GM12878 (cell line): Measurements from ENCODE around the gene KLHL1. TPM values are rescaled to one million over a fixed set of nuclear protein-coding genes. Genes with fewer than 3 reads are reported as not detected.
A peak's percentile ranks its signal among the peaks of the same experiment; 100 is the strongest.

Source experiments
- ATAC-seq: fragments of 200-7000 bp; cut with Tn5 transposase; 3 replicates; pipeline ENCODE4 v1.9.1; 2020; ENCODE audit warnings: mild to moderate bottlenecking, moderate library complexity
- BruUV-seq: library from RNA; stranded (reverse); fragments of 400-500 nt; replicated peaks from 2 replicates; lab custom pipeline; 2021; lab: Mats Ljungman, UMichigan
- CTCF ChIA-PET: fragments of 300-600 bp; sonication (Branson Sonifier 250); formaldehyde crosslinking; extraction: SDS; loops from one replicate; lab custom pipeline; 2021; ENCODE audit warnings: inconsistent platforms; lab: Yijun Ruan, JAX
- POLR2A ChIA-PET: fragments of 350-600 bp; formaldehyde crosslinking; extraction: SDS; loops from one replicate; lab custom pipeline; 2021; ENCODE audit warnings: inconsistent platforms; lab: Charles Lee
- RAD21 ChIA-PET: fragments of 300-600 bp; sonication (Branson Sonifier 250); formaldehyde crosslinking; loops from one replicate; lab custom pipeline; 2023; ENCODE audit warnings: antibody characterized with exemption; ENCODE audit not compliant: unreplicated experiment; lab: Charles Lee
- SMC1A ChIA-PET: fragments of 300-600 bp; sonication (Branson Sonifier 250); formaldehyde crosslinking; loops from one replicate; lab custom pipeline; 2023; ENCODE audit not compliant: unreplicated experiment, uncharacterized antibody; lab: Charles Lee
- DNase-seq: peaks from one replicate; pipeline ENCODE4 v3.0.0-alpha.2; 2011; ENCODE audit warnings: low read depth, low spot score
- FAIRE-seq: peaks from 3 replicates; lab custom pipeline; 2011; peaks lifted over from hg19 to GRCh38; lab: Jason Lieb, UNC
- H2AFZ ChIP-seq: 2 replicates; pipeline ENCODE4 v1.6.0; 2011; ENCODE audit warnings: low read depth, low read length, control low read depth; ENCODE audit not compliant: control insufficient read depth
- H3K27ac ChIP-seq: 2 replicates; pipeline ENCODE4 v1.5.1; 2011; ENCODE audit warnings: control low read depth; ENCODE audit not compliant: control insufficient read depth, insufficient read depth
- H3K27me3 ChIP-seq, 2 experiments: replicated peaks in 1 of 2; 2 replicates each; pipeline versions ENCODE4 v1.6.0 to v1.6.1; 2011; ENCODE audit warnings: low read length in 1 of 2; ENCODE audit not compliant: control insufficient read depth in 2 of 2, insufficient read depth in 2 of 2
- H3K36me3 ChIP-seq, 2 experiments: 2 replicates each; pipeline ENCODE4 v1.5.1; 2011; ENCODE audit warnings: low read length in 1 of 2; ENCODE audit not compliant: control insufficient read depth in 2 of 2, insufficient read depth in 2 of 2
- H3K4me1 ChIP-seq: 2 replicates; pipeline ENCODE4 v1.6.1; 2011; ENCODE audit warnings: mild to moderate bottlenecking, low read length, moderate library complexity, mixed read lengths; ENCODE audit not compliant: control insufficient read depth, insufficient read depth
- H3K4me2 ChIP-seq: 2 replicates; pipeline ENCODE4 v1.6.0; 2011; ENCODE audit warnings: control low read depth; ENCODE audit not compliant: control insufficient read depth, insufficient read depth
- H3K4me3 ChIP-seq: fragments of 200-600 bp; sonication (generic); 2 replicates; pipeline ENCODE4 v1.5.1; 2016
- H3K79me2 ChIP-seq: 2 replicates; pipeline ENCODE4 v1.6.0; 2011; ENCODE audit warnings: low read length; ENCODE audit not compliant: control insufficient read depth, insufficient read depth
- H3K9ac ChIP-seq: 2 replicates; pipeline ENCODE4 v1.8.0; 2011; ENCODE audit warnings: low read length, control low read depth, mixed read lengths; ENCODE audit not compliant: control insufficient read depth, insufficient read depth
- H3K9me3 ChIP-seq: replicated peaks from 3 replicates; pipeline ENCODE4 v1.5.1; 2011; ENCODE audit warnings: mild to moderate bottlenecking, low read length; ENCODE audit not compliant: control insufficient read depth, insufficient read depth
- H4K20me1 ChIP-seq: 2 replicates; pipeline ENCODE4 v1.6.0; 2011; ENCODE audit not compliant: control insufficient read depth, insufficient read depth
- CHD1 ChIP-seq: IDR thresholded peaks from 2 replicates; pipeline ENCODE4 v1.6.1; 2012; ENCODE audit warnings: low read depth, low read length, improper control_type of control experiment
- ESRRA ChIP-seq: IDR thresholded peaks from 2 replicates; pipeline ENCODE4 v1.6.1; 2012; ENCODE audit warnings: mild to moderate bottlenecking, low read length, improper control_type of control experiment
- FOXM1 ChIP-seq: IDR thresholded peaks from 2 replicates; pipeline ENCODE4 v1.6.1; 2012; ENCODE audit warnings: low read depth, mild to moderate bottlenecking, inconsistent platforms, low read length, moderate library complexity
- JUNB ChIP-seq: IDR thresholded peaks from 2 replicates; pipeline ENCODE4 v1.6.1; 2016; ENCODE audit warnings: antibody characterized with exemption, mild to moderate bottlenecking
- LARP7 ChIP-seq: fragments of 450-650 bp; IDR thresholded peaks from 2 replicates; pipeline ENCODE4 v1.6.1; 2017; ENCODE audit warnings: mild to moderate bottlenecking
- MAX ChIP-seq: IDR thresholded peaks from 2 replicates; pipeline ENCODE4 v1.6.1; 2012; ENCODE audit warnings: low read depth, low read length, improper control_type of control experiment
- MEF2B ChIP-seq: fragments of 450-650 bp; IDR thresholded peaks from 2 replicates; pipeline ENCODE4 v1.6.1; 2018; ENCODE audit warnings: mild to moderate bottlenecking, moderate library complexity; ENCODE audit not compliant: partially characterized antibody, poor library complexity, severe bottlenecking
- NFIC ChIP-seq: IDR thresholded peaks from 2 replicates; pipeline ENCODE4 v1.6.1; 2012; ENCODE audit warnings: low read depth, mild to moderate bottlenecking, inconsistent platforms, low read length, moderate library complexity
- NFYB ChIP-seq: IDR thresholded peaks from 2 replicates; pipeline ENCODE4 v1.6.1; 2011; ENCODE audit warnings: low read depth, mild to moderate bottlenecking, low read length, improper control_type of control experiment, moderate library complexity; ENCODE audit not compliant: insufficient read depth
- PAX5 ChIP-seq: IDR thresholded peaks from 2 replicates; pipeline ENCODE4 v1.6.1; 2011; ENCODE audit warnings: low read depth, low read length, borderline replicate concordance
- PKNOX1 ChIP-seq: fragments of 450-650 bp; IDR thresholded peaks from 2 replicates; pipeline ENCODE4 v1.6.1; 2016; ENCODE audit warnings: mild to moderate bottlenecking
- RELB ChIP-seq: fragments of 450-650 bp; IDR thresholded peaks from 2 replicates; pipeline ENCODE4 v1.6.1; 2017; ENCODE audit warnings: low read depth, mild to moderate bottlenecking, moderate library complexity
- RUNX3 ChIP-seq: IDR thresholded peaks from 2 replicates; pipeline ENCODE4 v1.6.1; 2012; ENCODE audit warnings: low read length, inconsistent platforms
- SKIL ChIP-seq: fragments of 450-650 bp; IDR thresholded peaks from 2 replicates; pipeline ENCODE4 v1.6.1; 2017; ENCODE audit warnings: mild to moderate bottlenecking, low read depth, inconsistent platforms; ENCODE audit not compliant: poor library complexity, severe bottlenecking
- SMC3 ChIP-seq: IDR thresholded peaks from 2 replicates; pipeline ENCODE4 v1.6.1; 2011; ENCODE audit warnings: low read length, improper control_type of control experiment, borderline replicate concordance
- STAT3 ChIP-seq: IDR thresholded peaks from 2 replicates; pipeline ENCODE4 v1.6.1; 2011; ENCODE audit warnings: low read depth, low read length, improper control_type of control experiment
- TARDBP ChIP-seq: IDR thresholded peaks from 2 replicates; pipeline ENCODE4 v1.6.1; 2016; ENCODE audit warnings: borderline replicate concordance
- USF1 ChIP-seq: IDR thresholded peaks from 2 replicates; pipeline ENCODE4 v1.6.1; 2011; ENCODE audit warnings: borderline replicate concordance, low read depth, mild to moderate bottlenecking, moderate library complexity, mixed read lengths, low read length; ENCODE audit not compliant: insufficient read depth; ENCODE audit errors: extremely low read length
- ZNF217 ChIP-seq: fragments of 450-650 bp; IDR thresholded peaks from 2 replicates; pipeline ENCODE4 v1.6.1; 2017; ENCODE audit warnings: antibody characterized with exemption, mild to moderate bottlenecking
- WGBS: methylation state at CpG from one replicate; pipeline ENCODE4 v1.1.6; 2016; ENCODE audit warnings: low lambda C conversion rate; ENCODE audit not compliant: insufficient replicate concordance, insufficient coverage; ENCODE audit errors: missing lambda C conversion rate; 5-methylcytosine and 5-hydroxymethylcytosine counted together
- in situ Hi-C: fragments of 300-500 bp; cut with MboI; formaldehyde crosslinking; loops from 9 replicates; pipeline ENCODE4 v1.14.3; 2018; ENCODE audit warnings: mixed read lengths
- intact Hi-C: fragments of 100-400 bp; cut with micrococcal nuclease; formaldehyde crosslinking; loops from one replicate; pipeline ENCODE4 v1.14.2; 2022; ENCODE audit not compliant: unreplicated experiment
- polyA plus RNA-seq, 11 experiments: library from polyadenylated mRNA; depleted of rRNA in 4 of 11; unstranded in 6 of 11; stranded (reverse) in 5 of 11; fragments of >200 nt; fragmentation: Nextera tagmentation in 4 of 11; fragmentation: Illumina TruSeq in 1 of 11; extraction: Ambion mirVana in 4 of 11; extraction: Trizol in 1 of 11; gene quantifications; 1 replicate in 1 of 11; 2 replicates in 10 of 11; pipeline versions ENCODE4 v1.2.1 to v1.2.3, GENCODE V29; 2011 to 2016; ENCODE audit warnings: inconsistent platforms in 2 of 11, missing spikeins in 2 of 11, low read depth in 1 of 11
- total RNA-seq, 4 experiments: library from RNA; depleted of rRNA in 3 of 4; stranded (reverse); fragments of >200 nt in 3 of 4; fragmentation: Illumina TruSeq in 1 of 4; extraction: Trizol in 1 of 4; gene quantifications; 2 replicates each; pipeline versions ENCODE4 v1.2.1 to v1.2.3, GENCODE V29; 2013 to 2021

Gene KLHL1
- total and polyA plus RNA-seq, 10 of the 15 experiments (the other 5 are each of a cell fraction or from before 2014, with no cell fraction given), result 0.02 to 0.13 (median 0.05) TPM; not detected in 2

- H2AFZ ChIP-seq, result no peak overlapping the region
- SMC1A ChIA-PET, result interaction anchor here (0.7 kb wide), 1 partner anchor 408 kb away, joined by 4 read pairs; no protein-coding TSS in a partner anchor
- no peak overlapping the region for H3K27ac ChIP-seq
- DNase-seq (no peak), FAIRE-seq (no peak), ATAC-seq (peak; percentile 61)
- H3K27me3 ChIP-seq, result no peaks in the 10 kb centered on the region
- no peak overlapping the region for H3K4me3 ChIP-seq
- no peak overlapping the region for H3K9ac ChIP-seq
- no peaks in the 10 kb centered on the region for H3K9me3 ChIP-seq
- no peaks in the 10 kb centered on the region for H3K79me2 ChIP-seq
- BruUV-seq, result no TSS peak
- RAD21 ChIA-PET, result no interaction called here
- in situ Hi-C loops (no loop called here), intact Hi-C loops (no loop called here)
- no peaks in the 10 kb centered on the region for H3K36me3 ChIP-seq
- WGBS, result 0% methylated on average over 2 of the region's 2 CpGs
- no peak overlapping the region for H3K4me2 ChIP-seq
- H4K20me1 ChIP-seq, result no peaks in the 10 kb centered on the region
- CTCF ChIA-PET, result interaction anchor here (0.6 to 1.2 kb wide), 3 partner anchors 39 to 1211 kb away, joined by 3 read pairs; no protein-coding TSS in a partner anchor
- no peaks in the 10 kb centered on the region for H3K4me1 ChIP-seq
- POLR2A ChIA-PET, result no interaction called here
- TF ChIP-seq USF1 (no peak), RELB (no peak), RUNX3 (peak; percentile 32; the same call in 1 of the 2 replicates), TARDBP (no peak), SMC3 (no peak), CHD1 (no peak), NFIC (peak; percentile 45; the same call in 1 of the 2 replicates), MAX (no peak), STAT3 (no peak), PAX5 (no peak), SKIL (no peak), MEF2B (peak; percentile 90), LARP7 (no peak), ZNF217 (peak; percentile 98), NFYB (no peak), ESRRA (no peak), JUNB (peak; percentile 65), FOXM1 (no peak), PKNOX1 (peak; percentile 42; the same call in 1 of the 2 replicates)
Measured at GRCh38 chr13:70090036-70090723, 18.1 kb downstream of the KLHL1 start.
